K562 (cell line): ENCODE data around the gene CAMP. TPM values are rescaled to one million over a fixed set of nuclear protein-coding genes. Genes with fewer than 3 reads are reported as not detected.

Experiments used
- ATAC-seq: fragments of 200-7000 bp; cut with Tn5 transposase; 3 replicates; pipeline ENCODE4 v1.9.1; 2020; ENCODE audit warnings: moderate library complexity
- BruUV-seq: library from RNA; stranded (reverse); fragments of 400-500 nt; replicated peaks from 2 replicates; lab custom pipeline; 2021; lab: Mats Ljungman, UMichigan
- CTCF ChIA-PET: fragments of 300-600 bp; formaldehyde crosslinking; extraction: SDS; loops from one replicate; lab custom pipeline; 2021; ENCODE audit warnings: low intra/inter-chr PET ratio; lab: Yijun Ruan, JAX
- POLR2A ChIA-PET: fragments of 300-600, 350-650 bp; sonication (Branson Sonifier 250); formaldehyde crosslinking; extraction: SDS; loops from one replicate; lab custom pipeline; 2021; ENCODE audit warnings: antibody characterized with exemption, inconsistent platforms; lab: Yijun Ruan, JAX
- DNase-seq, 4 experiments: peaks; one replicate each; pipeline versions ENCODE4 v3.0.0 to v3.0.0-alpha.2; 2011 to 2018; ENCODE audit warnings: low spot score in 3 of 4, mixed read lengths in 3 of 4; ENCODE audit errors: extremely low read depth in 1 of 4
- FAIRE-seq: peaks from 2 replicates; lab custom pipeline; 2011; peaks lifted over from hg19 to GRCh38; lab: Jason Lieb, UNC
- H2AFZ ChIP-seq: 2 replicates; pipeline ENCODE4 v1.6.0; 2011; ENCODE audit warnings: low read depth, low read length, control low read depth, inconsistent platforms
- H3K27ac ChIP-seq: fragments of 200-600 bp; 3 replicates; pipeline ENCODE4 v1.8.0; 2011; ENCODE audit warnings: low read depth, mild to moderate bottlenecking, control low read depth, inconsistent platforms, low read length, moderate library complexity, mixed read lengths; ENCODE audit errors: extremely low read depth
- H3K27me3 ChIP-seq, 2 experiments: fragments of 300-600 bp in 1 of 2; 2 replicates in 1 of 2; 3 replicates in 1 of 2; pipeline versions ENCODE4 v1.6.0 to v1.8.0; 2011; ENCODE audit warnings: inconsistent platforms in 2 of 2, low read length in 2 of 2, mild to moderate bottlenecking in 1 of 2, mixed read lengths in 1 of 2, moderate library complexity in 1 of 2; ENCODE audit not compliant: control insufficient read depth in 2 of 2, insufficient read depth in 2 of 2
- H3K36me3 ChIP-seq: fragments of 300-600 bp; 3 replicates; pipeline ENCODE4 v1.8.0; 2011; ENCODE audit warnings: mild to moderate bottlenecking, low read length, inconsistent platforms; ENCODE audit not compliant: control insufficient read depth, insufficient read depth
- H3K4me1 ChIP-seq, 2 experiments: fragments of 200-600 bp in 1 of 2; replicated peaks in 1 of 2; 2 replicates in 1 of 2; 3 replicates in 1 of 2; pipeline versions ENCODE4 v1.5.1 to v1.8.0; 2011; ENCODE audit warnings: inconsistent platforms in 2 of 2, low read length in 2 of 2, mild to moderate bottlenecking in 1 of 2, mixed read lengths in 1 of 2, moderate library complexity in 1 of 2; ENCODE audit not compliant: control insufficient read depth in 2 of 2, insufficient read depth in 2 of 2
- H3K4me2 ChIP-seq: 2 replicates; pipeline ENCODE4 v1.6.1; 2011; ENCODE audit warnings: low read length, control low read depth, inconsistent platforms, mixed read lengths; ENCODE audit not compliant: insufficient read depth
- H3K4me3 ChIP-seq: fragments of 200-600 bp; sonication (generic), shearing (Covaris generic); 2 replicates; pipeline ENCODE4 v1.5.1; 2016; ENCODE audit warnings: control low read depth, inconsistent platforms
- H3K79me2 ChIP-seq: fragments of 200-600 bp; 3 replicates; pipeline ENCODE4 v1.8.0; 2011; ENCODE audit warnings: low read length, inconsistent platforms; ENCODE audit not compliant: control insufficient read depth, insufficient read depth
- H3K9ac ChIP-seq, 2 experiments: 2 replicates each; pipeline versions ENCODE4 v1.6.0 to v1.6.1; 2011; ENCODE audit warnings: low read depth in 2 of 2, low read length in 2 of 2, control low read depth in 1 of 2, inconsistent platforms in 1 of 2, mild to moderate bottlenecking in 1 of 2, mixed read lengths in 1 of 2; ENCODE audit not compliant: insufficient read depth in 1 of 2
- H3K9me1 ChIP-seq: one replicate; pipeline ENCODE4 v1.6.0; 2011; ENCODE audit warnings: inconsistent platforms, mild to moderate bottlenecking, low read length, moderate library complexity; ENCODE audit not compliant: control insufficient read depth, insufficient read depth
- H3K9me3 ChIP-seq: replicated peaks from 2 replicates; pipeline ENCODE4 v1.5.1; 2011; ENCODE audit warnings: low read depth, low read length, inconsistent platforms; ENCODE audit not compliant: control insufficient read depth, insufficient read depth
- H4K20me1 ChIP-seq: replicated peaks from 2 replicates; pipeline ENCODE4 v1.6.1; 2011; ENCODE audit warnings: low read length, inconsistent platforms, mixed read lengths; ENCODE audit not compliant: control insufficient read depth, insufficient read depth
- HMG20A ChIP-seq: fragments of 450-650 bp; formaldehyde crosslinking; conservative IDR thresholded peaks from 2 replicates; pipeline ENCODE4 v1.4.0; 2020; ENCODE audit warnings: mild to moderate bottlenecking, mixed read lengths
- IRF2 ChIP-seq: sonication (generic); formaldehyde crosslinking; IDR thresholded peaks from 2 replicates; pipeline ENCODE4 v1.8.1; 2022; ENCODE audit warnings: mild to moderate bottlenecking, missing genetic modification reagents
- NFE2 ChIP-seq: IDR thresholded peaks from 2 replicates; pipeline ENCODE4 v1.6.1; 2014; ENCODE audit warnings: antibody characterized with exemption, low read depth
- NR3C1 ChIP-seq: sonication (generic); formaldehyde crosslinking; IDR thresholded peaks from 2 replicates; pipeline ENCODE4 v1.8.1; 2022; ENCODE audit warnings: missing genetic modification reagents
- PHTF2 ChIP-seq: fragments of 250-450 bp; sonication (Bioruptor Pico); IDR thresholded peaks from 2 replicates; pipeline ENCODE4 v1.5.0; 2021; ENCODE audit warnings: mild to moderate bottlenecking
- POLR2AphosphoS2 ChIP-seq: IDR thresholded peaks from 2 replicates; pipeline ENCODE4 v1.6.1; 2012; ENCODE audit warnings: low read length, improper control_type of control experiment
- ZNF280A ChIP-seq: fragments of 450-650 bp; IDR thresholded peaks from 2 replicates; pipeline ENCODE4 v1.6.1; 2018; ENCODE audit warnings: mild to moderate bottlenecking, low read depth; ENCODE audit not compliant: partially characterized antibody
- WGBS: fragments of 100-300 bp; shearing (Covaris generic); methylation state at CpG from one replicate; pipeline ENCODE4 v1.1.6; 2016; ENCODE audit warnings: low coverage, mixed read lengths; ENCODE audit not compliant: insufficient coverage; ENCODE audit errors: missing lambda C conversion rate; 5-methylcytosine and 5-hydroxymethylcytosine counted together
- in situ Hi-C: fragments of 300-500 bp; cut with MboI; formaldehyde crosslinking; loops from 4 replicates; pipeline ENCODE4 v1.15.0; 2018; ENCODE audit warnings: inconsistent platforms, mixed read lengths
- intact Hi-C: fragments of 100-400 bp; cut with micrococcal nuclease; formaldehyde crosslinking; loops from 2 replicates; pipeline ENCODE4 v1.14.2; 2022
- polyA plus RNA-seq, 8 experiments: library from polyadenylated mRNA; depleted of rRNA in 4 of 8; stranded (reverse) in 5 of 8; unstranded in 3 of 8; fragments of >200 nt; fragmentation: Nextera tagmentation in 2 of 8; fragmentation: Illumina TruSeq in 1 of 8; extraction: Ambion mirVana in 2 of 8; extraction: Trizol in 1 of 8; gene quantifications; 2 replicates each; pipeline versions ENCODE4 v1.2.1 to v1.2.3, GENCODE V29; 2011 to 2014; ENCODE audit warnings: inconsistent platforms in 1 of 8, missing spikeins in 1 of 8
- total RNA-seq, 7 experiments: library from RNA; depleted of rRNA in 6 of 7; stranded (reverse); fragments of >200 nt in 6 of 7; fragmentation: Illumina TruSeq in 2 of 7; extraction: Trizol in 2 of 7; gene quantifications; 2 replicates each; pipeline versions ENCODE4 v1.2.1 to v1.2.3, GENCODE V29; 2011 to 2021; ENCODE audit warnings: low replicate concordance in 1 of 7
- TF ChIP-seq, protein P1 (sequence below), 2 experiments: fragments of 450-650 bp in 1 of 2; sonication (generic) in 1 of 2; formaldehyde crosslinking in 1 of 2; IDR thresholded peaks in 1 of 2; conservative IDR thresholded peaks in 1 of 2; 2 replicates each; pipeline versions ENCODE4 v1.6.1 to v1.8.1; 2016 to 2023; ENCODE audit warnings: mild to moderate bottlenecking in 2 of 2, moderate library complexity in 2 of 2, inconsistent platforms in 1 of 2, missing genetic modification reagents in 1 of 2
- TF ChIP-seq, protein P2 (sequence below): fragments of 250-450 bp; sonication (Bioruptor Pico); IDR thresholded peaks from 2 replicates; pipeline ENCODE4 v1.4.0; 2020; ENCODE audit warnings: mild to moderate bottlenecking
- TF ChIP-seq, protein P3 (sequence below): sonication (generic); formaldehyde crosslinking; IDR thresholded peaks from 2 replicates; pipeline ENCODE4 v1.8.1; 2022; ENCODE audit warnings: missing genetic modification reagents
- TF ChIP-seq, protein P4 (sequence below): fragments of 450-650 bp; formaldehyde crosslinking; IDR thresholded peaks from 2 replicates; pipeline ENCODE4 v1.4.0; 2022; ENCODE audit warnings: mild to moderate bottlenecking, moderate library complexity
- TF ChIP-seq, protein P5 (sequence below): sonication (generic); formaldehyde crosslinking; IDR thresholded peaks from 2 replicates; pipeline ENCODE4 v1.4.0; 2020; ENCODE audit warnings: mild to moderate bottlenecking, missing genetic modification reagents

The CAMP gene
- total and polyA plus RNA-seq, 9 of the 15 experiments (the other 6 are each of a cell fraction or from before 2014, with no cell fraction given) = 0.22 TPM; not detected in 8

DNA sequence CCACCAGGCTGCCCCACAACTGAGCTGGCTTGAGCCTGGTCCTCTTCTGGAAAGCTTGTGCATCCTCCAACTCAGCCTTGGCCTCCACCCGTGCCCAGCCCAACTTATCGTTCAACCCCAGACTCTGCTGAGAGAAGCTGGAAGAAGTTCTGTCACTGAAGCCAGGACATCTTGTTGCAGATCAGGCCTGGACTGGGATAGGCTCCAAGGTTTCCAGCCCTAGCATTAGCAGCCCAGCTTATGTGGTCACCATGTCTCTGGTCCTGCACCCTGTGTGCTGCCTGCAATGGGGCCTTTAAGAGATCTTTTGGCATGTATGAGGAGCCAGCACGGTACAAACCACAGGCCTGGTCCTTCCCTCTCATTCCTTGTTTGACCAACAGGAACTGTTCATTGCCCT is 15.2 kb upstream of the CAMP start (continued):
- TF ChIP-seq, protein P1, sequence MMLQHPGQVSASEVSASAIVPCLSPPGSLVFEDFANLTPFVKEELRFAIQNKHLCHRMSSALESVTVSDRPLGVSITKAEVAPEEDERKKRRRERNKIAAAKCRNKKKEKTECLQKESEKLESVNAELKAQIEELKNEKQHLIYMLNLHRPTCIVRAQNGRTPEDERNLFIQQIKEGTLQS (IDR thresholded peaks at IDR 0.05) = no peak
- TF ChIP-seq, protein P1 (CRISPR knock-in tag; conservative IDR thresholded peaks at IDR 0.05) = no peak
- TF ChIP-seq, protein P2, sequence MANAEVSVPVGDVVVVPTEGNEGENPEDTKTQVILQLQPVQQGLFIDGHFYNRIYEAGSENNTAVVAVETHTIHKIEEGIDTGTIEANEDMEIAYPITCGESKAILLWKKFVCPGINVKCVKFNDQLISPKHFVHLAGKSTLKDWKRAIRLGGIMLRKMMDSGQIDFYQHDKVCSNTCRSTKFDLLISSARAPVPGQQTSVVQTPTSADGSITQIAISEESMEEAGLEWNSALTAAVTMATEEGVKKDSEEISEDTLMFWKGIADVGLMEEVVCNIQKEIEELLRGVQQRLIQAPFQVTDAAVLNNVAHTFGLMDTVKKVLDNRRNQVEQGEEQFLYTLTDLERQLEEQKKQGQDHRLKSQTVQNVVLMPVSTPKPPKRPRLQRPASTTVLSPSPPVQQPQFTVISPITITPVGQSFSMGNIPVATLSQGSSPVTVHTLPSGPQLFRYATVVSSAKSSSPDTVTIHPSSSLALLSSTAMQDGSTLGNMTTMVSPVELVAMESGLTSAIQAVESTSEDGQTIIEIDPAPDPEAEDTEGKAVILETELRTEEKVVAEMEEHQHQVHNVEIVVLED (CRISPR knock-in tag) = no peak
- no peak for TF ChIP-seq NFE2

GRCh38 chr3:48209445-48209844 is 13.8 kb upstream of the CAMP start:
- Histone ChIP-seq H3K79me2 (no peaks in the 10 kb centered on the region), H3K9me1 (no peaks in the 10 kb centered on the region), H3K4me1 (peaks cover 0 to 3% of the 10 kb centered on the region in 2 experiments; a peak in 2 of 5 replicates), H3K27me3 (no peaks in the 10 kb centered on the region), H2AFZ (no peak overlapping the region), H3K4me3 (no peak overlapping the region), H3K9ac (no peak overlapping the region), H4K20me1 (no peaks in the 10 kb centered on the region), H3K36me3 (no peaks in the 10 kb centered on the region), H3K4me2 (no peak overlapping the region), H3K27ac (no peak overlapping the region), H3K9me3 (no peaks in the 10 kb centered on the region)
- BruUV-seq = no TSS peak
- intact Hi-C loops = no loop called here
- WGBS = 40% methylated on average over 1 of the region's 4 CpGs
- DNase-seq = no peak
- ATAC-seq = no peak
- FAIRE-seq = no peak
- ChIA-PET POLR2A (interaction anchor here (0.6 kb wide), 1 partner anchor 15 kb away, joined by 3 read pairs; no protein-coding TSS in a partner anchor), CTCF (no interaction called here)
- in situ Hi-C loops = no loop called here
- TF ChIP-seq, protein P3, sequence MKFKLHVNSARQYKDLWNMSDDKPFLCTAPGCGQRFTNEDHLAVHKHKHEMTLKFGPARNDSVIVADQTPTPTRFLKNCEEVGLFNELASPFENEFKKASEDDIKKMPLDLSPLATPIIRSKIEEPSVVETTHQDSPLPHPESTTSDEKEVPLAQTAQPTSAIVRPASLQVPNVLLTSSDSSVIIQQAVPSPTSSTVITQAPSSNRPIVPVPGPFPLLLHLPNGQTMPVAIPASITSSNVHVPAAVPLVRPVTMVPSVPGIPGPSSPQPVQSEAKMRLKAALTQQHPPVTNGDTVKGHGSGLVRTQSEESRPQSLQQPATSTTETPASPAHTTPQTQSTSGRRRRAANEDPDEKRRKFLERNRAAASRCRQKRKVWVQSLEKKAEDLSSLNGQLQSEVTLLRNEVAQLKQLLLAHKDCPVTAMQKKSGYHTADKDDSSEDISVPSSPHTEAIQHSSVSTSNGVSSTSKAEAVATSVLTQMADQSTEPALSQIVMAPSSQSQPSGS (CRISPR knock-in tag) = no peak
- TF ChIP-seq ZNF280A = no peak
- no peak for TF ChIP-seq POLR2AphosphoS2
- TF ChIP-seq PHTF2 = no peak
- no peak for TF ChIP-seq HMG20A
- no peak for TF ChIP-seq IRF2 (CRISPR knock-in tag)
- TF ChIP-seq, protein P4, sequence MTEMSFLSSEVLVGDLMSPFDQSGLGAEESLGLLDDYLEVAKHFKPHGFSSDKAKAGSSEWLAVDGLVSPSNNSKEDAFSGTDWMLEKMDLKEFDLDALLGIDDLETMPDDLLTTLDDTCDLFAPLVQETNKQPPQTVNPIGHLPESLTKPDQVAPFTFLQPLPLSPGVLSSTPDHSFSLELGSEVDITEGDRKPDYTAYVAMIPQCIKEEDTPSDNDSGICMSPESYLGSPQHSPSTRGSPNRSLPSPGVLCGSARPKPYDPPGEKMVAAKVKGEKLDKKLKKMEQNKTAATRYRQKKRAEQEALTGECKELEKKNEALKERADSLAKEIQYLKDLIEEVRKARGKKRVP (CRISPR knock-in tag) = no peak
- TF ChIP-seq NR3C1 = no peak
- TF ChIP-seq, protein P5, sequence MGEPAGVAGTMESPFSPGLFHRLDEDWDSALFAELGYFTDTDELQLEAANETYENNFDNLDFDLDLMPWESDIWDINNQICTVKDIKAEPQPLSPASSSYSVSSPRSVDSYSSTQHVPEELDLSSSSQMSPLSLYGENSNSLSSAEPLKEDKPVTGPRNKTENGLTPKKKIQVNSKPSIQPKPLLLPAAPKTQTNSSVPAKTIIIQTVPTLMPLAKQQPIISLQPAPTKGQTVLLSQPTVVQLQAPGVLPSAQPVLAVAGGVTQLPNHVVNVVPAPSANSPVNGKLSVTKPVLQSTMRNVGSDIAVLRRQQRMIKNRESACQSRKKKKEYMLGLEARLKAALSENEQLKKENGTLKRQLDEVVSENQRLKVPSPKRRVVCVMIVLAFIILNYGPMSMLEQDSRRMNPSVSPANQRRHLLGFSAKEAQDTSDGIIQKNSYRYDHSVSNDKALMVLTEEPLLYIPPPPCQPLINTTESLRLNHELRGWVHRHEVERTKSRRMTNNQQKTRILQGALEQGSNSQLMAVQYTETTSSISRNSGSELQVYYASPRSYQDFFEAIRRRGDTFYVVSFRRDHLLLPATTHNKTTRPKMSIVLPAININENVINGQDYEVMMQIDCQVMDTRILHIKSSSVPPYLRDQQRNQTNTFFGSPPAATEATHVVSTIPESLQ (CRISPR knock-in tag) = no peak
